ENCODE data around the gene CAMK2N1. TPM values are rescaled to one million over a fixed set of nuclear protein-coding genes. Genes with fewer than 3 reads are reported as not detected.

The CAMK2N1 gene
- total and polyA plus RNA-seq, 2 experiments from 2014 or later: 0.52 to 2.9 TPM

GRCh38 chr1:20495661-20496060, 9.7 kb upstream of the CAMK2N1 start:
- no peaks in the 10 kb centered on the region for H3K9me3 Mint-ChIP-seq
- H3K4me3 Mint-ChIP-seq: no peak overlapping the region
- DNase-seq (ENCODE audit: low spot score) (no peak), ATAC-seq (no peak)
- Histone ChIP-seq H3K27me3 (ENCODE audit: insufficient read depth) (0 out of 2 replicates have a peak, but pooled peaks cover 5% of the 10 kb centered on the region), H2AFZ (no peak overlapping the region), H3K4me3 (no peak overlapping the region), H3F3A (replicated peaks; ENCODE audit: low read depth) (0 out of 2 replicates have a peak, but pooled peaks cover 3% of the 10 kb centered on the region), H3K4me1 (ENCODE audit: insufficient read depth) (peaks cover 10% of the 10 kb centered on the region; the same call in 1 of the 2 replicates), H3K36me3 (ENCODE audit: insufficient read depth) (no peaks in the 10 kb centered on the region; the same call in 1 of the 2 replicates), H3K79me2 (replicated peaks; ENCODE audit: insufficient read depth) (no peaks in the 10 kb centered on the region), H3K9me2 (ENCODE audit: insufficient read depth) (no peaks in the 10 kb centered on the region), H3K4me2 (no peak overlapping the region), H4K20me1 (replicated peaks; ENCODE audit: insufficient read depth) (no peaks in the 10 kb centered on the region), H3K27ac (ENCODE audit: low read depth) (no peak overlapping the region)
- peaks cover 20% of the 10 kb centered on the region for H3K36me3 Mint-ChIP-seq (ENCODE audit: low read depth)
- H3K4me1 Mint-ChIP-seq: peaks cover 10% of the 10 kb centered on the region
- H3K27ac Mint-ChIP-seq: no peak overlapping the region
- H3K27me3 Mint-ChIP-seq (ENCODE audit: insufficient read depth, low read depth, poor library complexity): peaks cover 4% of the 10 kb centered on the region
- no peak for TF ChIP-seq CREB1 (CRISPR knock-in tag; IDR thresholded peaks at IDR 0.05; ENCODE audit: low read depth)
- TF ChIP-seq EZH2 (IDR thresholded peaks at IDR 0.05; ENCODE audit: low read depth, unreplicated experiment): no peak
- TF ChIP-seq ETS1 (IDR thresholded peaks at IDR 0.05): no peak
- TF ChIP-seq CTCF (conservative IDR thresholded peaks at IDR 0.05; ENCODE audit: low read depth in 2 of 2): no peak
- no peak for TF ChIP-seq NANOG (IDR thresholded peaks at IDR 0.05; ENCODE audit: borderline replicate concordance)
- TF ChIP-seq REST (IDR thresholded peaks at IDR 0.05; ENCODE audit: unreplicated experiment): no peak
- no peak for TF ChIP-seq ZNF114 (CRISPR knock-in tag; IDR thresholded peaks at IDR 0.05)
- TF ChIP-seq POLR2AphosphoS5 (IDR thresholded peaks at IDR 0.05; ENCODE audit: low read depth): no peak
- no peak for TF ChIP-seq ZNF462 (CRISPR knock-in tag; IDR thresholded peaks at IDR 0.05)
- no peak for TF ChIP-seq EZH2phosphoT487 (IDR thresholded peaks at IDR 0.05; ENCODE audit: unreplicated experiment)
- no peak for TF ChIP-seq JUNB (IDR thresholded peaks at IDR 0.05; ENCODE audit: unreplicated experiment)
- no peak for TF ChIP-seq ZNF331 (CRISPR knock-in tag; IDR thresholded peaks at IDR 0.05; ENCODE audit: low read depth)
- no peak for TF ChIP-seq STAT1 (IDR thresholded peaks at IDR 0.05; ENCODE audit: unreplicated experiment)

All from GM23338 (cell line).